Activated CD4-positive, alpha-beta T cell treated with anti-CD3 and anti-CD28 coated beads, Interleukin-2, amount 50 U/mL, for 24 hours (primary cell): Measurements from ENCODE around the gene CFAP20DC.
"Not testable (repeated sequence)": the region's sequence is repeated elsewhere in the genome, so short reads cannot be mapped to it uniquely, and the experiment has no call there.

Source experiments
- DNase-seq, 2 donors: peaks; one replicate each; pipeline ENCODE4 v3.0.0-alpha.2; 2020; ENCODE audit warnings: low read depth in 1 of 2, low spot score in 1 of 2

CFAP20DC gene

GRCh38 chr3:58874795-58875194, 175.0 kb downstream of the CFAP20DC start:
- no peak for DNase-seq

- DNase-seq = no peak
Observed at GRCh38 chr3:58874248-58874741, 175.5 kb downstream of the CFAP20DC start.

- no peak for DNase-seq
Observed at GRCh38 chr3:58868097-58868779, 181.6 kb downstream of the CFAP20DC start.

- DNase-seq = no peak
Observed at GRCh38 chr3:58867621-58868020, 182.2 kb downstream of the CFAP20DC start.

- DNase-seq = no peak
Observed at GRCh38 chr3:58866079-58866478, 183.7 kb downstream of the CFAP20DC start.

- no peak for DNase-seq
Observed at GRCh38 chr3:58864480-58864879, 185.3 kb downstream of the CFAP20DC start.

- no peak for DNase-seq
Observed at GRCh38 chr3:58863206-58863605, 186.6 kb downstream of the CFAP20DC start.

- DNase-seq = no peak
Observed at GRCh38 chr3:58861551-58861950, 188.3 kb downstream of the CFAP20DC start.

GRCh38 chr3:58858126-58858525, 191.7 kb downstream of the CFAP20DC start:
- no peak for DNase-seq

GRCh38 chr3:58857402-58857801, 192.4 kb downstream of the CFAP20DC start:
- no peak for DNase-seq

GRCh38 chr3:58848826-58849225, 201.0 kb downstream of the CFAP20DC start:
- DNase-seq = no peak

- not testable (repeated sequence) for DNase-seq
Observed at GRCh38 chr3:58842050-58842747, 207.6 kb downstream of the CFAP20DC start.

- DNase-seq = no peak
Observed at GRCh38 chr3:58840949-58841348, 208.9 kb downstream of the CFAP20DC start.

- no peak for DNase-seq
Observed at GRCh38 chr3:58839964-58840363, 209.9 kb downstream of the CFAP20DC start.

GRCh38 chr3:58839187-58839586, 210.6 kb downstream of the CFAP20DC start:
- no peak for DNase-seq

- no peak for DNase-seq
Observed at GRCh38 chr3:58837856-58838255, 212.0 kb downstream of the CFAP20DC start.

GRCh38 chr3:58837141-58837843, 212.5 kb downstream of the CFAP20DC start:
- no peak for DNase-seq

- DNase-seq = no peak
Observed at GRCh38 chr3:58835086-58835485, 214.7 kb downstream of the CFAP20DC start.

- no peak for DNase-seq
Observed at GRCh38 chr3:58833491-58833890, 216.3 kb downstream of the CFAP20DC start.

GRCh38 chr3:58829321-58830000, 220.4 kb downstream of the CFAP20DC start:
- no peak for DNase-seq

GRCh38 chr3:58824777-58825176, 225.0 kb downstream of the CFAP20DC start:
- no peak for DNase-seq
